Measurements from ENCODE around the gene ATL1. TPM values are rescaled to one million over a fixed set of nuclear protein-coding genes. Genes with fewer than 3 reads are reported as not detected.

ATL1 gene
- total and polyA plus RNA-seq, 2 of the 8 experiments (the other 6 are each of a cell fraction or from before 2014, with no cell fraction given) = 4.0 to 5.9 TPM

DNA sequence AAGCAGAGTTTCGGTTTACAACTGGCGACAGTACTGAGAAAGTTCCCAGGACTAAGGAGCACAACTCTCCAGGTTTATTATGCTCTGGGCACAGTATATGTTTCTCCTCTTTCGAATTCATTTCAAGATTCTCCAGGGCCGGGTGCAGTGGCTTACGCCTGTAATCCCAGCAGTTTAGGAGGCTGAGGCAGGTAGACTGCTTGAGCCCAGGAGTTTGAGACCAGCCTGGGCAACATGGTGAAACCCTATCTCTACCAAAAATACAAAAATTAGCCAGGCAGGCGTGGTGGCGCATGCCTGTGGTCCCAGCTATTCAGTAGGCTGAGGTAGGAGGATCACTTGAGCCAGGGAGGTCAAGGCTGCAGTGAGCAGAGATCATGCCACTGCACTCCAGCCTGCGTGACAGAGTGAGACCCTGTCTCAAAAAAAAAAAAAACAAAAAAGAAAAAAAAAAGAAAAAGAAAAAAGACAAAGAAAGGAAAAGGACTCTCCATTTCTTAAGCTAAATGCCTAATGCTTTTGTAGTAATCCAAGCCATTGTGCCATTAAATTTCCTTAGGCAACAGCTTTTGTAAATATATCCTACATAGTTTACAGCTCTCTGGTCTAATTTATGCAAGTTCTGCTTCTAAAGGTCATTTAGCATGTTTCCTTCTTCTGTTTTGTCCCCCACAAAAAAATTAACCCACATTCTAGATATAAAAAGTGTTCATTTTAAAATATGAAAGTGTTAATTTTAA lies 34.8 kb downstream of the ATL1 start:
- no peak overlapping the region for H4K5ac ChIP-seq (ENCODE audit: insufficient read length, low read depth, low read length)
- H4K8ac ChIP-seq (ENCODE audit: extremely low read depth, insufficient read depth, low read length) = no peak overlapping the region
- no peak overlapping the region for H3K4me2 ChIP-seq (ENCODE audit: insufficient read depth in 1 of 2, low read depth in 2 of 2, low read length in 2 of 2)
- no peak overlapping the region for H3K23ac ChIP-seq (ENCODE audit: insufficient read length)
- H2BK5ac ChIP-seq (ENCODE audit: low read depth, low read length) = no peak overlapping the region
- no peak overlapping the region for H3K9ac ChIP-seq (replicated peaks in 1 of 4; ENCODE audit: extremely low read depth in 1 of 4, low read depth in 3 of 4, low read length in 3 of 4)
- H3K27ac ChIP-seq (ENCODE audit: low read depth, low read length) = no peak overlapping the region; the same call in 1 of the 2 replicates
- no peak overlapping the region for H3K4me3 ChIP-seq (ENCODE audit: extremely low read depth in 1 of 4, insufficient read depth in 2 of 4, low read depth in 3 of 4, low read length in 4 of 4)
- H3K23me2 ChIP-seq (ENCODE audit: low read depth, low read length) = no peaks in the 10 kb centered on the region; the same call in 1 of the 2 replicates
- peak overlapping the region; percentile 84; the same call in 1 of the 2 replicates for H2AFZ ChIP-seq (ENCODE audit: low read length)
- no peak overlapping the region for H2BK20ac ChIP-seq (ENCODE audit: low read length)
- H3K18ac ChIP-seq (ENCODE audit: extremely low read depth, low read length) = no peak overlapping the region
- no peaks in the 10 kb centered on the region for H3K27me3 ChIP-seq (replicated peaks in 1 of 4; ENCODE audit: control insufficient read depth in 3 of 4, extremely low read depth in 1 of 4, insufficient read depth in 3 of 4, low read length in 3 of 4)
- H3K56ac ChIP-seq (replicated peaks; ENCODE audit: insufficient read length, low read depth, low read length) = no peak overlapping the region
- no peaks in the 10 kb centered on the region for H3K36me3 ChIP-seq (ENCODE audit: control insufficient read depth in 2 of 4, insufficient read depth in 4 of 4, low read length in 3 of 4)
- 73% methylated on average over 7 of the region's 8 CpGs; no CpG with 5 or more reads in 1 of the 2 experiments for WGBS, 2 experiments (ENCODE audit: extremely low coverage in 1 of 2, insufficient coverage in 1 of 2, insufficient read length in 1 of 2, insufficient replicate concordance in 2 of 2, low coverage in 1 of 2, low lambda C conversion rate in 2 of 2, missing lambda C conversion rate in 1 of 2)
- no peak overlapping the region for H2BK120ac ChIP-seq (replicated peaks; ENCODE audit: low read depth, low read length)
- no peaks in the 10 kb centered on the region for H3K79me2 ChIP-seq (ENCODE audit: control insufficient read depth in 1 of 2, insufficient read depth in 2 of 2, low read length in 2 of 2)
- ChIA-PET POLR2A (ENCODE audit: partially characterized antibody) (interaction anchor here (0.8 to 1.0 kb wide), 2 partner anchors 9 to 260 kb away, joined by 3 read pairs; no protein-coding TSS in a partner anchor), CTCF (ENCODE audit: partially characterized antibody) (interaction anchor here (0.7 kb wide), 1 partner anchor 181 kb away, joined by 3 read pairs; no protein-coding TSS in a partner anchor)
- no peak overlapping the region for H2AK5ac ChIP-seq (ENCODE audit: low read depth, low read length)
- H3K79me1 ChIP-seq (ENCODE audit: low read depth, low read length) = no peaks in the 10 kb centered on the region
- FAIRE-seq (no peak), DNase-seq (ENCODE audit: low read depth in 1 of 2, low spot score in 2 of 2) (no peak)
- H2BK15ac ChIP-seq (ENCODE audit: low read length) = no peak overlapping the region
- H2BK12ac ChIP-seq (ENCODE audit: low read depth, low read length) = peak overlapping the region; percentile 31; the same call in 1 of the 2 replicates
- H3K9me3 ChIP-seq (ENCODE audit: insufficient read depth in 2 of 2, low read depth in 1 of 2, low read length in 1 of 2) = no peaks in the 10 kb centered on the region
- no peaks in the 10 kb centered on the region for H4K20me1 ChIP-seq (replicated peaks in 1 of 2; ENCODE audit: control insufficient read depth in 1 of 2, insufficient read depth in 2 of 2, low read length in 2 of 2)
- no peak overlapping the region for H3K14ac ChIP-seq (ENCODE audit: insufficient read length)
- H3K4me1 ChIP-seq (replicated peaks in 1 of 4; ENCODE audit: control insufficient read depth in 3 of 4, insufficient read depth in 4 of 4, low read length in 3 of 4) = peaks cover 0 to 7% (median 1%) of the 10 kb centered on the region in 4 experiments; a peak in 6 of 7 replicates
- H4K91ac ChIP-seq (replicated peaks; ENCODE audit: insufficient read length, low read length) = no peak overlapping the region
- no peak overlapping the region for H3K4ac ChIP-seq (replicated peaks; ENCODE audit: insufficient read length, low read depth, low read length)
- TF ChIP-seq GTF2F1 (IDR thresholded peaks at IDR 0.05; ENCODE audit: borderline replicate concordance, low read depth, low read length) = no peak
- no peak for TF ChIP-seq CEBPB (IDR thresholded peaks at IDR 0.05; ENCODE audit: low read depth, low read length)
- TF ChIP-seq, protein P1, sequence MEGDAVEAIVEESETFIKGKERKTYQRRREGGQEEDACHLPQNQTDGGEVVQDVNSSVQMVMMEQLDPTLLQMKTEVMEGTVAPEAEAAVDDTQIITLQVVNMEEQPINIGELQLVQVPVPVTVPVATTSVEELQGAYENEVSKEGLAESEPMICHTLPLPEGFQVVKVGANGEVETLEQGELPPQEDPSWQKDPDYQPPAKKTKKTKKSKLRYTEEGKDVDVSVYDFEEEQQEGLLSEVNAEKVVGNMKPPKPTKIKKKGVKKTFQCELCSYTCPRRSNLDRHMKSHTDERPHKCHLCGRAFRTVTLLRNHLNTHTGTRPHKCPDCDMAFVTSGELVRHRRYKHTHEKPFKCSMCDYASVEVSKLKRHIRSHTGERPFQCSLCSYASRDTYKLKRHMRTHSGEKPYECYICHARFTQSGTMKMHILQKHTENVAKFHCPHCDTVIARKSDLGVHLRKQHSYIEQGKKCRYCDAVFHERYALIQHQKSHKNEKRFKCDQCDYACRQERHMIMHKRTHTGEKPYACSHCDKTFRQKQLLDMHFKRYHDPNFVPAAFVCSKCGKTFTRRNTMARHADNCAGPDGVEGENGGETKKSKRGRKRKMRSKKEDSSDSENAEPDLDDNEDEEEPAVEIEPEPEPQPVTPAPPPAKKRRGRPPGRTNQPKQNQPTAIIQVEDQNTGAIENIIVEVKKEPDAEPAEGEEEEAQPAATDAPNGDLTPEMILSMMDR (IDR thresholded peaks at IDR 0.05; ENCODE audit: control extremely low read depth in 1 of 3, insufficient read depth in 1 of 3, low read depth in 1 of 3, low read length in 3 of 3) = no peak
- no peak for TF ChIP-seq ASH2L (IDR thresholded peaks at IDR 0.05; ENCODE audit: low read length)
- no peak for TF ChIP-seq CBX8 (IDR thresholded peaks at IDR 0.05; ENCODE audit: borderline replicate concordance, low read depth, low read length)
- TF ChIP-seq POLR2AphosphoS5 (IDR thresholded peaks at IDR 0.05; ENCODE audit: low read depth, low read length) = no peak
- TF ChIP-seq, protein P2, sequence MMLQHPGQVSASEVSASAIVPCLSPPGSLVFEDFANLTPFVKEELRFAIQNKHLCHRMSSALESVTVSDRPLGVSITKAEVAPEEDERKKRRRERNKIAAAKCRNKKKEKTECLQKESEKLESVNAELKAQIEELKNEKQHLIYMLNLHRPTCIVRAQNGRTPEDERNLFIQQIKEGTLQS (IDR thresholded peaks at IDR 0.05; ENCODE audit: insufficient read depth, low read depth, low read length) = no peak
- no peak for TF ChIP-seq ZNF274 (IDR thresholded peaks at IDR 0.05; ENCODE audit: borderline replicate concordance, extremely low read depth, low read length)
- no peak for TF ChIP-seq TBP (IDR thresholded peaks at IDR 0.05; ENCODE audit: low read depth, low read length)
- TF ChIP-seq SIX5 (IDR thresholded peaks at IDR 0.05; ENCODE audit: low read depth, low read length) = no peak

Data from H1 (cell line).